NCI-H2029 (cell line): Measurements from ENCODE around the gene SEPTIN2.
A peak's percentile ranks its signal among the peaks of the same experiment; 100 is the strongest.
"Not testable (repeated sequence)": the region's sequence is repeated elsewhere in the genome, so short reads cannot be mapped to it uniquely, and the experiment has no call there.

ENCODE experiments used
- DNase-seq: peaks from one replicate; lab custom pipeline; 2025; lab: John Stamatoyannopoulos, UW

Gene SEPTIN2

GRCh38 chr2:241315879-241316631 is at the start of gene SEPTIN2:
Gene SEPTIN2 (plus strand): TSS chr2:241315925. CDS start chr2:241324233, 8,308 bp downstream.
- DNase-seq, result peak; percentile 30

- no peak for DNase-seq
These were observed 48.3 kb upstream of the SEPTIN2 start for GRCh38 chr2:241267249-241268067.

GRCh38 chr2:241268306-241268705 is 47.4 kb upstream of the SEPTIN2 start:
- no peak for DNase-seq

- DNase-seq, result no peak
These were observed 46.8 kb upstream of the SEPTIN2 start for GRCh38 chr2:241268716-241269445.

GRCh38 chr2:241269707-241270520 is 45.8 kb upstream of the SEPTIN2 start:
- DNase-seq, result no peak

- no peak for DNase-seq
These were observed 45.2 kb upstream of the SEPTIN2 start for GRCh38 chr2:241270531-241270930.

- DNase-seq, result no peak
These were observed 43.9 kb upstream of the SEPTIN2 start for GRCh38 chr2:241271706-241272302.

- DNase-seq, result no peak
These were observed 43.2 kb upstream of the SEPTIN2 start for GRCh38 chr2:241272303-241273209.

- DNase-seq, result no peak
These were observed 42.3 kb upstream of the SEPTIN2 start for GRCh38 chr2:241273210-241274020.

GRCh38 chr2:241274127-241274526 is 41.6 kb upstream of the SEPTIN2 start:
- no peak for DNase-seq

GRCh38 chr2:241275504-241275903 is 40.2 kb upstream of the SEPTIN2 start:
- no peak for DNase-seq

- DNase-seq, result no peak
These were observed 39.8 kb upstream of the SEPTIN2 start for GRCh38 chr2:241275910-241276309.

GRCh38 chr2:241278306-241278705 is 37.4 kb upstream of the SEPTIN2 start:
- DNase-seq, result not testable (repeated sequence)

- no peak for DNase-seq
These were observed 36.3 kb upstream of the SEPTIN2 start for GRCh38 chr2:241279413-241279812.

- DNase-seq, result no peak
These were observed 35.9 kb upstream of the SEPTIN2 start for GRCh38 chr2:241279828-241280227.

GRCh38 chr2:241280291-241280690 is 35.4 kb upstream of the SEPTIN2 start:
- DNase-seq, result no peak

GRCh38 chr2:241282555-241282954 is 33.2 kb upstream of the SEPTIN2 start:
- no peak for DNase-seq

- DNase-seq, result no peak
These were observed 30.1 kb upstream of the SEPTIN2 start for GRCh38 chr2:241285596-241285995.

- no peak for DNase-seq
These were observed 29.2 kb upstream of the SEPTIN2 start for GRCh38 chr2:241286348-241287090.
